Measurements from ENCODE around the gene ESR1.
"Not testable (repeated sequence)": the region's sequence is repeated elsewhere in the genome, so short reads cannot be mapped to it uniquely, and the experiment has no call there.

Gene ESR1

DNA sequence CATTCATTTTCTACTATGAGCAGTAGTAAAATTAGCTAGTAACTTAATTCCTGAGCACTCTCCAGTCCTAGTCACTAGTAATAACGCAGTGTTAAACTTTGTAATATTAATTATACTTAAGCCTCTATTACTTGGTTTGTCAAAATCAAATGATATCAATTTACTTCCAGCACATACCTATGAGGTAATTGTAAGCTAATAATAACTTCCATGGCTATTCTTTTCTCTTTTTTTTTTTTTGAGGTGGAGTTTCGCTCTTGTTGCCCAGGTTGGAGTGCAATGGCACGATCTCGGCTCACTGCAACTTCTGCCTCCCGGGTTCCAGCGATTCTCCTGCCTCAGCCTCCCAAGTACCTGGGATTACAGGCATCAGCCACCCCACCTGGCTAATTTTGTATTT lies 219.3 kb downstream of the ESR1 start:
- not testable (repeated sequence) for H3K36me3 ChIP-seq (ENCODE audit: insufficient read depth, low read length)

DNA sequence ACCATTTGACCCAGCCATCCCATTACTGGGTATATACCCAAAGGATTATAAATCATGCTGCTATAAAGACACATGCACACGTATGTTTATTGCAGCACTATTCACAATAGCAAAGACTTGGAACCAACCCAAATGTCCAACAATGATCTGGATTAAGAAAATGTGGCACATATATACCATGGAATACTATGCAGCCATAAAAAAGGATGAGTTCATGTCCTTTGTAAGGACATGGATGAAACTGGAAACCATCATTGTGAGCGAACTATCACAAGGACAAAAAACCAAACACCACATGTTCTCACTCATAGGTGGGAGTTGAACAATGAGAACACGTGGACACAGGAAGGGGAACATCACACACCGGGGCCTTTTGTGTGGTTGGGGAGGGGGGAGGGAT lies 226.3 kb downstream of the ESR1 start:
- H3K36me3 ChIP-seq (ENCODE audit: insufficient read depth, low read length) = not testable (repeated sequence)

More for the DNA sequence above, 219.3 kb downstream of the ESR1 start:
- H3K4me3 ChIP-seq (ENCODE audit: low read depth in 1 of 2, low read length in 2 of 2); H3K27ac ChIP-seq (ENCODE audit: low read depth, low read length); H3K4me1 ChIP-seq (ENCODE audit: insufficient read depth, low read length); H3K27me3 ChIP-seq (ENCODE audit: control insufficient read depth in 1 of 2, insufficient read depth in 2 of 2, low read length in 2 of 2); H3K9ac ChIP-seq (ENCODE audit: low read length); H3K9me3 ChIP-seq (ENCODE audit: low read length): not testable (repeated sequence)

DNA sequence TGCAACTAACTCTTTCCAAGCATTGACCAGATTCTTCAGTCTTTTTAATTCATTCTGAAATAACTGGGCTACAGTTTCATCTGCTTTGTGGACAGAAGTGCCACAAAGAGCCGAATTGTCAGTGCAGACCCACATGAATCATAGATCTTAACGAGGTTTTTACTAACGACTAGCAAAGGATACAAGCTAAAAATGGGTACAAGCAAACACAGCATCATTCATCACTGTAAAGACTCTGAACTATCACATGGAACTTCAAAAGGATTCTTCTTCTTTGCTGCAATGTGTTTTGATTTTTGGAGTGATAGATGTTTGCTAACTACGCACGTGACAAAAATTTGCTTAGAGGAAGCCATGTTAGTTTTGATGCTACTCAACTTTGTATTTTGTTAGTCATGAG lies 227.1 kb downstream of the ESR1 start:
- Histone ChIP-seq H3K4me3 (ENCODE audit: low read depth in 1 of 2, low read length in 2 of 2) (no peak overlapping the region), H3K36me3 (ENCODE audit: insufficient read depth, low read length) (no peaks in the 10 kb centered on the region), H3K27me3 (ENCODE audit: control insufficient read depth in 1 of 2, insufficient read depth in 2 of 2, low read length in 2 of 2) (no peaks in the 10 kb centered on the region), H3K9ac (ENCODE audit: low read length) (no peak overlapping the region), H3K27ac (ENCODE audit: low read depth, low read length) (no peak overlapping the region), H3K9me3 (ENCODE audit: low read length) (no peaks in the 10 kb centered on the region), H3K4me1 (ENCODE audit: insufficient read depth, low read length) (no peaks in the 10 kb centered on the region)

More for the DNA sequence above, 226.3 kb downstream of the ESR1 start:
- H3K9me3 ChIP-seq (ENCODE audit: low read length); H3K4me1 ChIP-seq (ENCODE audit: insufficient read depth, low read length); H3K9ac ChIP-seq (ENCODE audit: low read length); H3K27ac ChIP-seq (ENCODE audit: low read depth, low read length); H3K27me3 ChIP-seq (ENCODE audit: control insufficient read depth in 1 of 2, insufficient read depth in 2 of 2, low read length in 2 of 2); H3K4me3 ChIP-seq (ENCODE audit: low read depth in 1 of 2, low read length in 2 of 2): not testable (repeated sequence)

DNA sequence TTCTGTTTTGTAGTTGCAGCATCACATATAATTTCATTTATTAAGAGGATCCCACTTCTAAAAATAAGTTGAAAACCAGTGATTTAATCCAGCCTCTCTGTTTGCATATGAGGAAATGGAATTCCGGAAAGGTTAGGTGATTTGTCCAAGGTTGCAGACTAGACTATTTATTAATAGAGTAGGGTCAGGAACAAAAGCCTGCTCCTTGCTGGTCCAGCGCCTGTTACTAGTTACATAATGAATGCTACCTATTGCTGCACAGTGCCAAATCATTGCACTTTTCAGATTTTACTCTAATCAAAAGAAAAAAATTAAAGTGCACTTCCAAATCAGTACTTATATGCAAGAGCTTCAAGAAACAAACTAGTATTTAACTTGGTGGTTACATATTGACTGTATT lies 238.6 kb downstream of the ESR1 start:
- no peak overlapping the region for H3K27ac ChIP-seq (ENCODE audit: low read depth, low read length)
- H3K27me3 ChIP-seq (ENCODE audit: control insufficient read depth in 1 of 2, insufficient read depth in 2 of 2, low read length in 2 of 2) = no peaks in the 10 kb centered on the region
- H3K4me3 ChIP-seq (ENCODE audit: low read depth in 1 of 2, low read length in 2 of 2) = no peak overlapping the region
- H3K9ac ChIP-seq (ENCODE audit: low read length) = no peak overlapping the region
- no peaks in the 10 kb centered on the region for H3K4me1 ChIP-seq (ENCODE audit: insufficient read depth, low read length)
- no peaks in the 10 kb centered on the region for H3K9me3 ChIP-seq (ENCODE audit: low read length)
- no peaks in the 10 kb centered on the region for H3K36me3 ChIP-seq (ENCODE audit: insufficient read depth, low read length)

DNA sequence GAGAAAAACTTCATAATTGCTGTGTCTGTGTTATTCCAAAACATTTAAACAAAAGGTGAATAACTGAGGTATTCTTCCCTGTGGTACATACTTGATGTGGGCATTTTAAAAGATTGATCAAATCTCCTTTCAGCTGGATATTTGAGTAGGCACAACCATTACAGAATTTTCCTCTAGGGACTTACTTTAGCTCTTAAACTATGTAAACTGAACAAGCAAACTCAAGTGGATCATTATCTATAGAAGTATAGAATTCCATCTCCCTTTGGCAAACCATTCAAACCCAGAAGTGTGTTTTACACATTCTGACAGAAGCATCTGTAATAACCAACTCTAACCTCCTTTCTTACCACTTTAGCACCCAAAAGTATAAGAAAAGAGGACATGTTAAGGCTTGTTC lies 241.4 kb downstream of the ESR1 start:
- Histone ChIP-seq H3K4me1 (ENCODE audit: insufficient read depth, low read length) (no peaks in the 10 kb centered on the region), H3K9ac (ENCODE audit: low read length) (no peak overlapping the region), H3K4me3 (ENCODE audit: low read depth in 1 of 2, low read length in 2 of 2) (no peak overlapping the region), H3K36me3 (ENCODE audit: insufficient read depth, low read length) (no peaks in the 10 kb centered on the region), H3K27ac (ENCODE audit: low read depth, low read length) (no peak overlapping the region), H3K9me3 (ENCODE audit: low read length) (no peaks in the 10 kb centered on the region), H3K27me3 (ENCODE audit: control insufficient read depth in 1 of 2, insufficient read depth in 2 of 2, low read length in 2 of 2) (no peaks in the 10 kb centered on the region)

DNA sequence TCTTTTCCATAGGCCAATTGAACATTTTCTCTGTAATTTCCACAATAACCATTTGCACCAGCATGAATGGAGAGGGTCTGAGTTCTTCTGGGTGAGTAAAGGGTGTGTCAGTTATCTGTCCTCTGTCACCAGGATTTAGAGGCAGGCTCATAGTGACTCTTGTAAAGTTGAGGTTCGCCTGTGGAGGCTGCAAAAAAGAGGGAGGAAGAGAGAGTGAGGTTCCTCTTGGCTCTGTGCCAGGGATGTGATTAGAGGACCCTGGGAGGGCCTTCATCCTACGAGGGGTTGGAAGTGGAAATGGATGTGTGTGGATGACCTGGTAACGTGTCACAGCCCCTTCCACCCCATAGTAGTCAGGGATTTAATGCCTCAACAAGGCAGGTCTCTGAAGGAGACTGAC lies 242.0 kb downstream of the ESR1 start:
- no peak overlapping the region for H3K4me3 ChIP-seq (ENCODE audit: low read depth in 1 of 2, low read length in 2 of 2)

DNA sequence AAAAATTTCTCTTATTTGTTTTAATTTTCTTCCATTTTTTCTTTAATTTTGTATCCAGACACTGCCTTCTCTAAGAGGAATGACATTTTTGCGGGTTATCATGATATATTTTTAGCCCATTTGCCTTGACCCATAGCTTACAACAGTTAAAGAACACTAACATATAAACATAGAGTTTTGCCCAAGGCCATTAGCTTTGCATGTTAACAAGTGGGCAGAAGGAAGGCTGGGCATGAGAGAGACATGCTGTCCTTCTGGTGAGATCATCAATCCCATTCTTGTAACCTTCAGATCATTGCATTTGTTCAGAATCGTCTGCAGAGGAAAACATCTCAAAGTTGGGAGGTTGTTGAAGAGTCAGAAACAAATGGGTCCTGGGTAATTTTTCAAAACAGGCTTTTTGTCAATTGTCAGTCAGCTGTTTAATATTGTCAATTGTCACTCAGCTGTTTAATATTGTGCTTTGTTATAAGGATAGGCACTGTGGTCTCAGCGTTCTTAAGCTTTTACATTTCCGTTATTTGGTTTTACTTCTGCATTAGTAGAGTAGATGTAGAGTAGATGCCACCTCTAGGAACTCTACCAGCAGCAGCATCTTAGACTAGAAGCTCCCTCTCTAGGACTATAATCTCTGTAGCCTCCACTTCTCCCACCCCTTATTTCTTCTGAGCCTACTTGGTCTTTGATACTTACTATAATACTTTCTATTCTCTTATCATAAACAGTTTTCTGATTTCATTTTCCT lies 243.1 kb downstream of the ESR1 start:
- Histone ChIP-seq H3K27me3 (ENCODE audit: control insufficient read depth in 1 of 2, insufficient read depth in 2 of 2, low read length in 2 of 2) (no peaks in the 10 kb centered on the region), H3K27ac (ENCODE audit: low read depth, low read length) (no peak overlapping the region), H3K4me1 (ENCODE audit: insufficient read depth, low read length) (no peaks in the 10 kb centered on the region), H3K9me3 (ENCODE audit: low read length) (no peaks in the 10 kb centered on the region), H3K9ac (ENCODE audit: low read length) (no peak overlapping the region), H3K4me3 (ENCODE audit: low read depth in 1 of 2, low read length in 2 of 2) (no peak overlapping the region), H3K36me3 (ENCODE audit: insufficient read depth, low read length) (no peaks in the 10 kb centered on the region)

More for the DNA sequence above, 242.0 kb downstream of the ESR1 start:
- Histone ChIP-seq H3K9ac (ENCODE audit: low read length) (no peak overlapping the region), H3K27ac (ENCODE audit: low read depth, low read length) (no peak overlapping the region), H3K9me3 (ENCODE audit: low read length) (no peaks in the 10 kb centered on the region), H3K4me1 (ENCODE audit: insufficient read depth, low read length) (no peaks in the 10 kb centered on the region), H3K36me3 (ENCODE audit: insufficient read depth, low read length) (no peaks in the 10 kb centered on the region), H3K27me3 (ENCODE audit: control insufficient read depth in 1 of 2, insufficient read depth in 2 of 2, low read length in 2 of 2) (no peaks in the 10 kb centered on the region)

DNA sequence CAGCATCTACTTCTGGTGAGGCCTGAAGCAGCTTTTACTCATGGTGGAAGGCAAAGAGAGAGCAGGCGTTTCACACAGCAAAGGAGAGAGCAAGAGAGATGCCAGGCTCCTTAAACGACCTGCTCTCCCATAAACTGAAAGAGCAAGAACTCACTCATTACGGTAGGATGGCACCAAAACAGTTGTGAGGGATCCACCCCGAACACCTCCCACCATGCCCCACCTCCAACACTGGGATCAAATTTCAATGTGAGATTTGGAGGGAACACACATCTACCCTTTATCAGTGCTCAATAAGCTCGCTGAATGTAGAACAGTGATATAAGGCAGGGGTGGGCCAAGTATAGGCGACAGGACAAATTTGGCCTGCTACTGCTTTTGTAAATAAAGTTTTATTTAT lies 244.6 kb downstream of the ESR1 start:
- H3K36me3 ChIP-seq (ENCODE audit: insufficient read depth, low read length) = no peaks in the 10 kb centered on the region
- H3K9ac ChIP-seq (ENCODE audit: low read length) = no peak overlapping the region
- no peak overlapping the region for H3K4me3 ChIP-seq (ENCODE audit: low read depth in 1 of 2, low read length in 2 of 2)

DNA sequence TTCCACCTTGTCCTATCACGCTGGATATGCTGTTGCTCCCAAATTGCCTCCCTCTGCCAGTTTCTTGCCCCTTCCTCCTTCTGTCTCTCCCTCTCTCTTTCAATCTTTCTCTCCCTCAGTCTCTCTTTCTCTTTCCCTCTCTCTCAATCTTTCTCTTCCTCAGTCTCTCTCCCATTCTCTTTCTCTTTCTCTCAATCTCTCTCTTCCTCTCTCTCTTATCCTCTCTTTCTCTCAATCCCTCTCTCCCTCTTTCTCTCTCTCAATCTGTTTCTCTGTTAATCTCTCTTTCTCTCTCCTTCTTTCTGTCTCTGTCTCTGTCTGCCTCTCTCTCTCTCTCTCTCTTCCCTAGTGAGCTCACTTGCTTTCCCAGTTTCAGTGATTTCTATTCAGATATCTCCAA lies 245.8 kb downstream of the ESR1 start:
- Histone ChIP-seq H3K4me1 (ENCODE audit: insufficient read depth, low read length) (no peaks in the 10 kb centered on the region), H3K36me3 (ENCODE audit: insufficient read depth, low read length) (no peaks in the 10 kb centered on the region), H3K9me3 (ENCODE audit: low read length) (no peaks in the 10 kb centered on the region), H3K27ac (ENCODE audit: low read depth, low read length) (no peak overlapping the region), H3K9ac (ENCODE audit: low read length) (no peak overlapping the region), H3K4me3 (ENCODE audit: low read depth in 1 of 2, low read length in 2 of 2) (no peak overlapping the region), H3K27me3 (ENCODE audit: control insufficient read depth in 1 of 2, insufficient read depth in 2 of 2, low read length in 2 of 2) (no peaks in the 10 kb centered on the region)

More for the DNA sequence above, 244.6 kb downstream of the ESR1 start:
- Histone ChIP-seq H3K4me1 (ENCODE audit: insufficient read depth, low read length) (no peaks in the 10 kb centered on the region), H3K9me3 (ENCODE audit: low read length) (no peaks in the 10 kb centered on the region), H3K27me3 (ENCODE audit: control insufficient read depth in 1 of 2, insufficient read depth in 2 of 2, low read length in 2 of 2) (no peaks in the 10 kb centered on the region), H3K27ac (ENCODE audit: low read depth, low read length) (no peak overlapping the region)

DNA sequence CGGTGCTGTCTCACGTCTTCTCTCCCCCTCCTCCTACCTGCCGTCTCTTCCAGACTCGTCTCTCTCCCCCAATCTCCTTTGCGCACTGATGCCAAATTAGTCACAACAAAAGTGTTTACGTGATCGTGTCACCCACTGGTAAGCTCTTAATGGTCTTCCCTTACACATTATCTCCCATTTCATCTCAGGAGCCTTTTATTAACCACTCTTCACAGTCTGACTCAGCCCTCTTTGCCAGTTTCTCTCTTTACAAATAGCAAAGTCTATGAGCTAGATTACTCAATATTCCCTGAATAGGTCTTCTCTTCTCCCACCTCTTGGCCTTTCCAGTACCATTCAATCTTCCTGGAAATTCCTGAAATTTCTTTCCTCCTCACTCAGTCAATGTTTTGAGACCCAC lies 247.0 kb downstream of the ESR1 start:
- no peak overlapping the region for H3K27ac ChIP-seq (ENCODE audit: low read depth, low read length)
- no peak overlapping the region for H3K4me3 ChIP-seq (ENCODE audit: low read depth in 1 of 2, low read length in 2 of 2)
- no peaks in the 10 kb centered on the region for H3K4me1 ChIP-seq (ENCODE audit: insufficient read depth, low read length)
- H3K9me3 ChIP-seq (ENCODE audit: low read length) = no peaks in the 10 kb centered on the region
- H3K9ac ChIP-seq (ENCODE audit: low read length) = no peak overlapping the region
- no peaks in the 10 kb centered on the region for H3K27me3 ChIP-seq (ENCODE audit: control insufficient read depth in 1 of 2, insufficient read depth in 2 of 2, low read length in 2 of 2)
- H3K36me3 ChIP-seq (ENCODE audit: insufficient read depth, low read length) = no peaks in the 10 kb centered on the region

DNA sequence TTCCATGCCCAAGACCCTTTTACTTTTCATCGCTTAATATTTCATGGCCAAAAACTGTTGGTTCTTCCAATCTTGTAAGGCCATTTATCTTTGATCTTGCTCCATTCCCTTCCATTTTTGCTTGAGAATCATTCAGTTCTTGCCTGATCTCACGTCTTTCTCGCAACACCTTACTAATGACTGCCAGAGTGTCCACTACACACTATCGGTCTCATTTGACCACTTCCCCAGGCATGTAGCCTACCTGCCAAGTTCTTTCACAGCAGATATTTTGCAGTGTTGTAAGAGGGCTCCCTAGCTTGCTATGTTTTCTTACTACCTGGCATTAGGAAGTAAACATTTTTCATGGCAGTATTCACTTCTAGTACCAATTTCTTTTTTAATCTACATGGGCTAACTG lies 248.0 kb downstream of the ESR1 start:
- Histone ChIP-seq H3K36me3 (ENCODE audit: insufficient read depth, low read length) (no peaks in the 10 kb centered on the region), H3K9ac (ENCODE audit: low read length) (no peak overlapping the region), H3K27me3 (ENCODE audit: control insufficient read depth in 1 of 2, insufficient read depth in 2 of 2, low read length in 2 of 2) (no peaks in the 10 kb centered on the region), H3K4me3 (ENCODE audit: low read depth in 1 of 2, low read length in 2 of 2) (no peak overlapping the region), H3K27ac (ENCODE audit: low read depth, low read length) (no peak overlapping the region), H3K4me1 (ENCODE audit: insufficient read depth, low read length) (no peaks in the 10 kb centered on the region), H3K9me3 (ENCODE audit: low read length) (no peaks in the 10 kb centered on the region)

DNA sequence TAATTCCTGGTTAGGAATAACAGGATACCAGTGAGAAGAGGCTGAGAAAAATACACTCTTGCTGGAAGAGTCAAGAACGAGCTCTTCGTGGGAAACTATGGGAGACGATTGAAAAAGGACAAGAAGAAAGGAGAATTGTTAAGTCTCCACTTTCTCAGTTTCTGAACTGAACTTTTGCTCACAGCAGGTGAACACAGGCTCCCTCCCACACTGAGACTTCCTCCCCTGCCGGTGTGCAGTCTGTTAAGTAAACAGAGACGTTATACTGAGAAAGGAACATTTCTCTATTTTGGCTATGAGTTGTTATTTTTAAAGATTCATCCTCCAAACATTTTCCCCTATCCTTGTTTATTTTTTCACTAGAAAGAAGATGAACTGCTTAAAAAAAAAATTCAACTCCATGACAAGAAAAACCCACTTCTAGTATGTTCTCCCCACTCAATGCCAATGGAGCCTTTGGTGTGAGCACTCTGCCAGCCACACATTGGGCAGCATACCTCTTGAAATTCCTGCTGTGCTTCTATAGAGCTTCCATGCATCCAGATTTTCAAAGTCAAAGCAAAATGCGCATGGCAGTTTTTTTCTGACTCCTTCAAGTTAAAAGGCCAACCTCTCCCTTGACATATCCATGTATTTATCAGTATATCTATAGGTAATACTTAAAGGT lies 250.5 kb downstream of the ESR1 start:
- no peak overlapping the region for H3K9ac ChIP-seq (ENCODE audit: low read length)
- H3K27ac ChIP-seq (ENCODE audit: low read depth, low read length) = no peak overlapping the region
- H3K9me3 ChIP-seq (ENCODE audit: low read length) = no peaks in the 10 kb centered on the region
- H3K36me3 ChIP-seq (ENCODE audit: insufficient read depth, low read length) = no peaks in the 10 kb centered on the region
- peaks cover 10% of the 10 kb centered on the region for H3K4me1 ChIP-seq (ENCODE audit: insufficient read depth, low read length)
- H3K4me3 ChIP-seq (ENCODE audit: low read depth in 1 of 2, low read length in 2 of 2) = no peak overlapping the region
- no peaks in the 10 kb centered on the region for H3K27me3 ChIP-seq (ENCODE audit: control insufficient read depth in 1 of 2, insufficient read depth in 2 of 2, low read length in 2 of 2)
